NCI-H2107 treated with DMSO at 0.1 percent for 48 hours (cell line): ENCODE data around the gene HOXD10.

Experiments
- DNase-seq: peaks from one replicate; lab custom pipeline; 2025; ENCODE audit not compliant: unreplicated experiment; lab: John Stamatoyannopoulos, UW

Gene HOXD10

GRCh38 chr2:176095421-176095820 is 21.2 kb upstream of the HOXD10 start:
- no peak for DNase-seq

- DNase-seq, result no peak
Observed at GRCh38 chr2:176096243-176096985, 20.2 kb upstream of the HOXD10 start.

GRCh38 chr2:176096986-176097819 is 19.4 kb upstream of the HOXD10 start:
- DNase-seq, result no peak

GRCh38 chr2:176097820-176098365 is 18.7 kb upstream of the HOXD10 start:
- no peak for DNase-seq

GRCh38 chr2:176098366-176099158 is 18.0 kb upstream of the HOXD10 start:
- DNase-seq, result no peak

- no peak for DNase-seq
Observed at GRCh38 chr2:176099159-176099727, 17.3 kb upstream of the HOXD10 start.

GRCh38 chr2:176099728-176100546 is 16.6 kb upstream of the HOXD10 start, which contains the start of gene HOXD12:
Gene HOXD12, plus strand, starts transcription at chr2:176099795. Its CDS starts 7 bp downstream, at chr2:176099802.
- no peak for DNase-seq

GRCh38 chr2:176100547-176101140 is 15.9 kb upstream of the HOXD10 start:
- DNase-seq, result no peak

- DNase-seq, result no peak
Observed at GRCh38 chr2:176101216-176101830, 15.3 kb upstream of the HOXD10 start.

GRCh38 chr2:176101842-176102241 is 14.7 kb upstream of the HOXD10 start:
- DNase-seq, result no peak

GRCh38 chr2:176102309-176102866 is 14.2 kb upstream of the HOXD10 start:
- DNase-seq, result no peak

GRCh38 chr2:176103194-176103593 is 13.4 kb upstream of the HOXD10 start:
- no peak for DNase-seq

GRCh38 chr2:176103742-176104315 is 12.7 kb upstream of the HOXD10 start:
- DNase-seq, result no peak

GRCh38 chr2:176104316-176105077 is 12.1 kb upstream of the HOXD10 start:
- no peak for DNase-seq

GRCh38 chr2:176105078-176105729 is 11.4 kb upstream of the HOXD10 start:
- DNase-seq, result no peak

GRCh38 chr2:176105730-176106580 is 10.6 kb upstream of the HOXD10 start:
- DNase-seq, result no peak
